Caki2 (cell line): ENCODE measurements around the gene FABP3. TPM values are rescaled to one million over a fixed set of nuclear protein-coding genes. Genes with fewer than 3 reads are reported as not detected.
A peak's percentile ranks its signal among the peaks of the same experiment; 100 is the strongest.

Experiments
- DNase-seq: peaks from one replicate; pipeline ENCODE4 v3.0.0-alpha.2; 2015; ENCODE audit warnings: low read depth
- in situ Hi-C: cut with HindIII; loops from 2 replicates; pipeline ENCODE4 v1.10.0; 2016; ENCODE audit warnings: low sequenced_read_pairs, low pct_unique_long_range_greater_than_20kb, mixed read lengths
- total RNA-seq: library from RNA; depleted of rRNA; stranded (reverse); fragments of >200 nt; shearing (Covaris generic); gene quantifications from 2 replicates; pipeline ENCODE4 v1.2.3, GENCODE V29; 2014; ENCODE audit warnings: low replicate concordance; rRNA removed

Gene FABP3
- not detected in 2 replicates for total RNA-seq

DNA sequence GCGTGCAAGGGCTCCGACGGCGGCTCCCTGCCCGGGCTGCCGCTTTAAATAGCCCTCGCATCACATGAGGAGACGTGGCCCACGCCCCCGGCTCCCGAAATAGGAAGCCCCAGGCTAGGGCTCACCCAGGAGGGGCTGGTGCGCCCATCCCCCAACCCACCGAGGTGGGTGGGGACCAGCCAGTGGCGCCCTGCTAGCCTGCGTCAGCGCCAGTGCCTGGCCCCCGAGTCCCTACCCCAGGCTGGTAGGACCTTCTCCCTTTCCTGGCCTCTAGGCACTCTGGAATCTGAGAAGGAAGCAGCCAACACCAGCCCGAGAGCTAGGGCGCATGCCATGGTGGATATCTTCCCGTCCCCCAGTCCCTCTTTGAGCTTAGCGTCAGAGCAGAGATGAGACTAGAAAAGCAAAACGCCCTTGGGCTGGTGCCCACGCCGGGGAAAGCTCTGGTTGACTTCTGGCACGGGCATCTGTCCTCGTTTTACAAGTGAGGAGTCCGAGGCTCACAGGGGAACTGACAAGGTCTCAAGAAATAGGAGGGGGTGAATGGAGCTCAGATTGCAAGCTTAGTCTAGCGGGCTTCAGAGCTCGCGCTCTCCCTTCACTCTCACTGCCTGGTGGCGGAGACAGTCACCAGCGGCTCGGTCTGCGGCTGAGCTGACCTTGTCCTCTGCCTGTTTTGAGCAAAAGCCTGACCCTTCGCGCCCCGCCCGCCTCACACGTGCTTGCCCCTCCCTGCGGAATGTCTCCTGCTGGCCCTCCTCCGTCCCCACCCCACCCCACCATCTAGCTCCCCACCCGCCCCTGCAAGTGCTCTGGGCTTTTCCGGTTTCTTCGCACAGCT is at the start of gene FABP3:
TSS of gene FABP3 (minus strand) at position 21 of the 841 bp plus-strand sequence. CDS start 62 bp downstream, outside the sequence.
- in situ Hi-C loops = no loop called here
- no peak for DNase-seq

DNA sequence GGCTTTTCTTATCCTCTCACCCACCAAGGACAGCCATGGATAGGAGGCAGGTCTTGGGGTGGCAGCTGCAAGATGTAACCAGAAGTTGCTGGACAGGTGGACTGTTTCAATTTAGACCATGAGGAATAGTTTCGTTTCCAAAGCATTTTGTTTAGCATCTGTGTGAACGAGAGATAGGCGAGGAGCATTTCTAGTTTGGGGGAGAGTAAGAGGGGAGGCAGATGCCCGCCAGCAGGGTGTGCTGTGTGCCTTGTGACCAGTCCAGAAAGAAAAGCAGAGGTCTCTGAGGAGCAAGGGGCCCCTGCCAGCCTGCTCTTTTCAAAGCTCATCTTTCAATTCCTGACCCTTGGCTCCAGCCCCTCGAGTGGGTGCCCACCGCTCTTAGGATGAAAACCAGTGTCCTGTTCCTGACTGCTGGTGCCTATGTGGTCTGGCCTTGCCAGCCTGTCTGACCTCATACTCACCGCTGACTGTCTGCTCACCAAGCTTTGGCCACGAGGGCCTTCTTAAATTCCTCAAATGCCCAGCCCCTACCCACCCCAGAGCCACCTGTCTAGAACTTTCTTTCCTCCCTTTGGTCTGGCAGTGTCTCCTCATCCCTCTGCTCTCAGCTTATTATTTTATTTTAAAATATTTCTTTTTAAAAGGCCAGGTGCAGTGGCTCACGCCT is 48.6 kb upstream of the FABP3 start:
- DNase-seq = no peak
- in situ Hi-C loops = no loop called here

DNA sequence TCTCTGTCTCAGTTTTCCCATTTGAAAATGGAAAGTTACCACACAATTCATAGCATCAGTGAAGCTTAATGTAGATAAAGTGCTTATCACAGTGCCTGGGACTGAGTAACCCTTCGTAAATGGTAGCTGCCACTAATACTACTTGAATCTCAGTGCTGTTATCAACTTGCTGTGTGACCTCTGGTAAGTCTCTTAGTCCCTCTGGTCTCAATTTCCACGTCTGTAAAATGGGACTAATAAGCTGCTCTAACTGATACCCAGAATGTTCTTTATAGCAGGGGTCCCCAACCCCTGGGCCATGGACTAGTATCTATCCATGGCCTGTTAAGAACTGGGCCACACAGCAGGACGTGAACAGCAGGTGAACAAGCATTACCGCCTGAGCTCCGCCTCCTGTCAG is 47.8 kb upstream of the FABP3 start:
- in situ Hi-C loops = no loop called here
- no peak for DNase-seq

DNA sequence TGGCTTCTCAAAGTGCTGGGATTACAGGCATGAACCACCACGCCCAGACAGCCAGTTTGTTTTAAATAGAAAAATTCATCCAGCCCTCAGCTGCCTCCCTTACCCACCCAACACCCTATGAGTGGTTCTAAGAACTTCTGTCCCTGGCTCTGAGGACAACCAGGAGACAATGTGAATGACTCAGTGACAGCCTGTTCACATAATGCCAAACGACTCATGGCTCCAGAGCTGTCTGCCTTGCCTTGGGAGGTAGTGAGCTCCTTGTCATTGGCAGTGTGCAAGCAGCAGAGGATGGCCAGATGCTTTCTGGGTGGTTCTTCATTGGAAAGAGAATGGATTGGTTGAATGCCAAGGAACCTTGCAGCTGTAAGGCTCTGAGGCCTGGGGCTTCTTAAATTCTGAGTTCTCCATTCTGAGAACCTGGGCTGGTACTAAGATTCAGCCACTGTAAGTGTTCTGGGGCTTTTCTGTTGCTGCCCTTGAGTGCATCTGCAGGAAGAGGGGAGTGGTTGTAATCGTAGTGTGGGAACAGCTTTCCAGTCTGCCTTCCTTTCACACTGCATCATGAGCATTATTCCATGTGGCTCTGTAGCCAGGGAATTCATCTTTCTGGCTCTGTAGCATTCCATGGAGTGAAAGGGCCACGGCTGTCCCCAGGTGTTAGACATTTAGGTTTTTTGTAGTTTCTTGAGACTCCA is 45.9 kb upstream of the FABP3 start:
- in situ Hi-C loops = no loop called here

DNA sequence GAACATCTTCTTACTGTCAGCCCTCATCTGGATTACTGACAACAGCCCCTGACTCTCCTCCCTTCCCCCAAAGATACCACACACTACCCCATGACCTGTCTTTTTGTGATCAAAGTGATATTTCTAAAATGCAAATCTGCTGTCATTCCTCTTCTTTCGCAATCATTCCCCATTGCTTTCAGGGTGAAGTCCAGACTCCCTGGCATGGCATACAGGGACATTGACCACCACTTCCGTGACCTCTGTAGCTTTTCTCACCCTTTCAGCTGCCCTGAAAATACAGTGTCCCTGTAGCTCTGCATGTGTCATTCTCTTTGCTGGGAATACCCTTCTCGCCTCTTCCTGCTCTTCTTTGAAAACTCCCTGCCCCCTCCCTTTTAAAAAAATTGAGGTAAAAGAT is 44.3 kb upstream of the FABP3 start:
- no peak for DNase-seq
- in situ Hi-C loops = no loop called here

More for the DNA sequence above, 45.9 kb upstream of the FABP3 start:
- DNase-seq = no peak

DNA sequence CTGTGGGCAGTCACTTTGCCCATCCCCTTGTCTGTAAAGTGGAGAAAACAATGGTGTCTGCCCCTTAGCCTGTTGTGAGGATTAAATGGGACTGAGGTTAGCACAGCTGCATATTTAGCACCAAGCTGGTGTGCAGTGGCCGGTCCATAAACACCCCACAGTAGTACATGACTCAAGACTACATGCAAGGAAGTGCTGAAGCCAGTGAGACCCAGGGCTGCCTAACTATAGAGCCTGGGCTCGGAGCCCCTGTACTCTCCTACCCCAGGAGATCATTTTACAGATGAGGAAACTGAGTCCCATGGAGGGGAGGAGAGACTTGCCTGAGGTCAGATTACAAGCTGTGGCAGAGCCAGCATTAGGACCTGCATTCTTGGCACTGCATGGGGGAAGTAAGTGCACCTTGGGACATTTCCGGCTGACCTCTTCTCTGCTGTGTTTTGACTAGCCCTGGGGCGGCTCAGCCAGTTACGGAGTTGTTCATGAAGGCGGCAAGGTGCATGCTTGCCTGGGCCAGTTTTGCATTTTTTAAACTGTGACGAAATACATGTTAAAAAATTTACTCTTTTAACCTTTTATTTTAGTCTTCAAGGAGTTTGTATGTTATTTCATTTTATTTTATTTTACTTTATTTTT is 43.3 kb upstream of the FABP3 start:
- no peak for DNase-seq
- in situ Hi-C loops = no loop called here

DNA sequence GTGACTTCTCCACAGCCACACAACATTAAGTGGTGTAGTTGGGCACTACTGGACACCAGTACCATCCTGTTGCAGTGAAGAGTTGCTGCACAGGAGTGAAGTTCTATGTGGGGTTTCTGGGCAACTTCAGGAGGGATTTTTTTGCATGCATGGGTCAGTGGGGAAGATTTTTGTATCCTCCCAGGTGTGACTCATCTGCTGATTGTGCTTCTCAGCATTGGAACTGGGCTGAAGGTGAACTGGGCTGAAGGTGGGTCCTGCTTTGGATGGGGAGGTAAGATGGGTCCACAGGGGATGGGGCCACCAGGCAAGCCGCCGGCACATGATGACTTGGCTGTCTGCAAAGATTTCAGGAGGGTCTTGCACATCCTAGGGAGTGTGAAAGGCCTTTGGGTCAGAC is 42.8 kb upstream of the FABP3 start:
- no peak for DNase-seq
- in situ Hi-C loops = no loop called here

DNA sequence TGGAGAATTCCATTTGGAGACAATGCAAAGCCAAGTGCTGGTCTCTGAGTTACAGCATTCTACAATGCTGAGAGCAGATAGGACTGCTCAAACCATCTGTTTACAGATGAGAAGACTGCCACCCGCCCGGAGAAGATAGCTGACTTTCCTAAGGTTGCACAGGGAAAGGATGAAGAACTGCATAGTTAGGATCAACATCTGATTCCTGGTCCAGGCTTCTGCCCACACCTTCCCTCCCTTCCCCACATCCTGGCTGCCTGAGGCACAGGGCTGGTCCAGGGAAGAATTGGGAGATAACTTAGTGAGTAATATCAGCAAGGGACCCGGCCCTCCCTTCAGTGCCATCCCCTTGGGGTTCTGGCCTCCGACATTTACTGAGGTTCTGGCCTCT is 42.1 kb upstream of the FABP3 start:
- DNase-seq = no peak
- in situ Hi-C loops = no loop called here

DNA sequence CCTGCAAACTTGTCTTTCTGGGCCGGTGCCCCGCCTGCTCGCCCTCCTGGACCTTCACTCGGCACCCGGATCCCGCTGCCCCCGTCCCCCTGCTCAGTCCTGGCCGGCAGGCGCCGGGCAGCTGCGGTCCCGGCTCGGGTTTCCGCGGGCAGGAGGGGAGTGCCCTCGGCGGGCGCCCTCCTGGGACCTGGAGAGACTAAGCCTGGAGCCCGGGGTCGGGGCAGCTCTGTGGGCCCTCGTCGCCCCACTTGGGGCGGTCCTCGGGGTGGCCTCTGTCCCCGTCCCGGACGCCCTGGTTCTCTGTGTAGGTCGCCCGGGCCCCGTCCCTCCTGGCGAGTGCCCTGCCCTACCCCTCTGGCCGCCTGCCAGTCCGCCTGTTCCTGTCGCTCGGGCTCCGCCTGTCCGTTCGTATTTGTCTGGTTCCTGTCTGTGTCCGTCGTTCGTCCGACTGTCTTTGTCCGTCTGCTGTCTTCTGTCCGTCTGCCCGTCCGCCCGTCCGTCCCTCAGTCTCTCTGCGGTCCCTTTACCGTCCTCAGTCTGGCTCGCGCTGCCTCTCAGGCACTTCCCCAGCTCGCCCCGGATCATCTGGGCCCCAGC is 40.6 kb upstream of the FABP3 start:
- peak; percentile 57 for DNase-seq

DNA sequence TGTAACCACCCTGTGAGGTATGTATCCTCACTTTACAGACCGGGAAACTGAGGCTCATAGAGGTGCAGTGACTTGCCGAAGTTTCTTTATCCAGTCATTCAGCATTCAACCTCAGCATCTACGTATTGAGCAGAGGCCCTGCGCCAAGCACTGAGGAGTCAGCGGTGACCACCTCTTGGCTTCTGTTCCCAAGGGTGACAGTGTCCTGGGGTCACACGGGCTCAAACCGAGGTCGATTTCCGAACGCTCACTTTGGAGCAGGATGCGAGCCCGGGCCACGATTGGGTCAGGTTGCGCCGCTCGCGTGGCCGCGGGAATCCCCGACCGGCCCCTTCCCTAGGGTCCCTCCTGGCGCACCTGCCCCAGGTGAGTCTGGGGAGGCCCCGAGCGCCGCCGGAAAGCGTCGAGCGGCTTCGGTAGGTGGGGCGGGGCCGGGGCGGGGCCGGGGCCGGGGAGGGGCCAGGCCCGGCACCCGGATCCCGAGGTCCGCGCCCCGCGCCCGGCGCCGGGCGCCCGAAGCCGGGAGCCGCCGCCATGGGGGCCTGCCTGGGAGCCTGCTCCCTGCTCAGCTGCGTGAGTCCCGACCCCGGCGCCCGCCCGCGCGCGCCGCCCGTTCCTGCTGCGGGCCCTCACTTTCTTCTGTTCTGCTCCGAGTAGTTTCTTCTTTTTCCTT is 40.0 kb upstream of the FABP3 start, which contains the start of gene SERINC2:
TSS of gene SERINC2 (plus strand) at position 482 of the 673 bp plus-strand sequence. CDS start at position 535, 53 bp downstream.
- DNase-seq = no peak
- in situ Hi-C loops = no loop called here

More for the DNA sequence above, 40.6 kb upstream of the FABP3 start:
- in situ Hi-C loops = no loop called here

DNA sequence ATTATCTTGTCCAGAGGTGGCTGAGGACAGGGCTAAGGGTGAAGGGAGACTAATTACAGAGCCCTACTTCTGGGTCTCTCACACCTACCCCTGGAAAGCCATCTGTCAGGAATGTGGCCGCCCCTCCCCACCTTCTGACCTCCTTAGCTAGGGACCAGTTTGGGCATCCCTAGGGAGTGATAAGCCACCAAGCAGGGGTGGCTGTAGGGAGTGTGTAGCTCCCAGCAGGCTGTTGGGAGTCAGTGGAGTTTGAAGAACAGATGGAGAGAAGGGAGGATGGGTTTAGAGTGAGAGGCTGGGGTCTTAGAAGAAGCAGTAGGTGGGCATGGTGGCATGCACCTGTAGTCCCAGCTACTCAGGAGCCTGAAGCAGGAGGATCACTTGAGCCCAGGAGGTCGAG is 39.3 kb upstream of the FABP3 start:
- in situ Hi-C loops = no loop called here
- no peak for DNase-seq

DNA sequence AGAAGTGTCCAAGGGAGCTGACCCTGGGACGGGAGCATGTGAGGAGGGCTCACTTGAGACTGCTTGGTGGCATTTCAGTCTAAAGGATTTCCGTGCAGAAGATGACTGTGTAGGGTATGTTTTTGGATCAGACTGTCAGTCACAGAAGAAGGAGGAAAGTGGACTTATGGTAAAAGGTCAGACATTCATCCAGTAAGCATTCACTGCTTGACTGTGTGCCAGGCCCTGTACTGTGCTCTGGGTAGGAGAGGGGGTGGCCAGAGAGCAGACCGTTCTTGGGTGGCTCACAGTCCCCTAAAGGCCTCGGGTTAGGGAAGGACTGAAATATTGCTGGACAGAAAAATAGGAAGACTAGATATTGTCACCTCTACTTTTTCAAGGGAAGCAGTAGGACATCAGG is 38.0 kb upstream of the FABP3 start:
- in situ Hi-C loops = no loop called here
- no peak for DNase-seq

DNA sequence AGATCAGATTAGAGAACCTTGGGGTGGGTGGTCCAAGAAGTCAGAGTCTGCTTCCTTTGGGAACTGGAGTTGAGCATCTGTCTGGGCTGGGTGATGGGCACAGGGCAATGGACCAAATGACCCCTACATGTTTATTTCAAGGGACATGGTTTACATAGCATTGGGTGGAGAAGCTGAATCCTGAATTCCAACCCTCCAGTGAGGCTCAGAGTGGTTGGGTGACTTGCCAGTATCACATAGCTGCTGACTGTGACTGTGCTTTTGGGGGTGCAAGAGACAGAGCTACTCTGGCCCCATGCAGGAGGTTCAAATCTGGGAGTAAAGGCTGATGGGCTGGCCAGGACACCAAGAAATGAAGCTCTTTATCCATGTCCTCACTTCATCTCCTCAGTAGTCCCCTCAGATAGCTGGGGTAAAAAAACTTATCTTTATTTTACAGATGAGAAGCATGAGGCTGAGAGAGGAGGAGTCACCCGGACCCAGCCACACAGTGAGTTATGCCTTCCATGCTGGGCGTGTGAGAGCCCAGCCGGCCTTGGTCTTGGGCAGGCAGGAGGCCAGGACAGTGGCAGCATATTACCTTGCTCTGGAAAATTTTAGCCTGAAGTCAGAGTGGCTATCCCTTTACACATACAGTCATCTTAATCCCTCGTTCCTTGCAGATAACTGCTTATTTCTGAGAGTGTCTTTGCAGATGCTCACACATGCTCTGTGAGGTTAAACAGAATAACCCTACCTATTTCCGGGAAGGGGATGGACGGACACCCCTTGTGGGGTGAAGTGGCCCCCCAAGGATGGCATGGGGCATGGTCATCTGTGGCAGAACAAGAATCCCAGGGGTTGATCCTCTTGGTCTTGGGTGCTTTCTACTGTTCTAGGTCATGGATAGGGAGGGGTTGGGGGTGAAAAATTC is 37.3 kb upstream of the FABP3 start:
- no peak for DNase-seq
- in situ Hi-C loops = no loop called here

DNA sequence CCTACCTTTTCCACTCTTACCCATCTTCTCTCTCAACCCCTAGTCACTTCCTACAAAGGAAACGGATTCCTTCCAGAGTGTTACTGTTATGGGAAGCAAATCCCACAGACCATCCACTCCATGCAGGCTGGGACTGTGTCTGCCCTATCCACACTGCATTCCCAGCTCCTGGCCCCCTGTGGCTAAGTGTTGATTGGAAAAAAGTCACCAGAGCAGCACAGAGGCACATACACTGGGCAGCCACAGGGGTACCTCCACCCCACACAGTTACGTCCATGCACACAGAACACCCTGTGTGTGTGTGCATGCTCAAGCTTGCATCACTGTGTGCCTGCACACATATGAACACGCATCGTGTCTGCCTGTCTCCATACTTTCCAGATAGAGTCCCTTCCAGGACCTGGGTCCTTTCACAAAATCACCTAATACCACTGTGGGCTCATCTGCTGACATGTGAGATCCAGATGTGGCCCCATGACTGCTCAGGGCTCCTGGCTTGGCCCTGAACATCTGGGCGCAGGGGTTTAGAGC is 36.0 kb upstream of the FABP3 start:
- in situ Hi-C loops = no loop called here
- no peak for DNase-seq

DNA sequence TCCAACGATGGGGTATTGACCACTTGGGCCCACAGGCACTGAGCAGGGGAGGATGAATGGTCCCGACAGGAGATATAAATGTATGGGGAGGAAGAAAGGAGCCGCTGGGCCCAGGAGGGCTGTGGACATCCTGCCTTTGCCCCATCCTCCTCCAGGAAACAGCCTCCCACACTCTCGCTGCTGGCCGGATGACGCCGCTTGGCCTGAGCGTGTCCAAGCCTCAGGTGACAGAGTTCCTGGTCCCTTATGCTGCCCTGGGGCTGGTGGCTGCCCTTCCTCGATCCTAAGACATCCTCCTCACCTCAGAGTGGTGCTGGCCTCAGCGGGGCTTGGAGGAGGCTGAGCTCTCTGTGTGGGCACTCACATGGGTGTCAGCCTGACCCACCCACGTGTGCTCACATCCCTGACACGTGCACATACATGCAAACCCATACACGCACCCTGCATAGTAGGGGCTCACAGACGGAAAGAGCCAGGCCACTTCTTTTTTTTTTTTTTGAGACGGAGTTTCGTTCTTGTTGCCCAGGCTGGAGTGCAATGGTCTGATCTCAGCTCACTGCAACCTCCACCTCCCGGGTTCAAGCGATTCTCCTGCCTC is 34.3 kb upstream of the FABP3 start:
- DNase-seq = no peak
- in situ Hi-C loops = no loop called here

DNA sequence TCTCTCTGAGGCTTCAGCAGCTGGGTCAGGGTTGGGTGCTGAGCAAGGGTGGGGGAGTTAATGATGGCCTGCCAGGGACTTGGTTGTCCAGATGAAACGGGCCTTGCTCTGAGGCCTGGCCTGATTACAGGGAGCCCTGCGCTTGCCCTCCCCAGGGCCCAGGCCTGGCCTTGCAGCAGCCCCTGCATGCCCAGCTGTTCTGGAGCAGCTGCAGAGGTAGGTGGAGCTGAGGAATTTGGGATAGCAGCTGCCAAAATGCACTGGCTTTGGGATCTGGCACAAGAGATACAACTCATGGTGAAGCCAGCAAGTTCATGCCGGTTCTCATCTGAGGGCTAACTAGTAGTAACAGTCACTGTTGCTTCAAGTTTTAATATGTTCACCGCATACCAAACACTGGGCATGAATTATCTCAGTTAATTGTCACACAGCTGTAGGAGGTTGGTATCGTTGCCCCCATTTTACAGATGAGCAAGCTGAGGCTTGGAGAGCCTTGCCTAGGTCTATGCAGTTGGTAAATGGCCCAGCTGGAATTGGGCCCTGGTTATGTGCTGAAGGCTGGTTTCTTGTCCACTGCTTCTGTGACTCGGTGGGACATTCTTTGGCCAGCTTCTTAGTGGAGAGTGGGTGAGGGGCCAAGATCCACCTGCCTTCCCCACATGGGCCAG is 32.8 kb upstream of the FABP3 start:
- DNase-seq = no peak
- in situ Hi-C loops = no loop called here
